ENCODE data around the gene TRIP4.
"Not testable (repeated sequence)": the region's sequence is repeated elsewhere in the genome, so short reads cannot be mapped to it uniquely, and the experiment has no call there.

Gene TRIP4

DNA sequence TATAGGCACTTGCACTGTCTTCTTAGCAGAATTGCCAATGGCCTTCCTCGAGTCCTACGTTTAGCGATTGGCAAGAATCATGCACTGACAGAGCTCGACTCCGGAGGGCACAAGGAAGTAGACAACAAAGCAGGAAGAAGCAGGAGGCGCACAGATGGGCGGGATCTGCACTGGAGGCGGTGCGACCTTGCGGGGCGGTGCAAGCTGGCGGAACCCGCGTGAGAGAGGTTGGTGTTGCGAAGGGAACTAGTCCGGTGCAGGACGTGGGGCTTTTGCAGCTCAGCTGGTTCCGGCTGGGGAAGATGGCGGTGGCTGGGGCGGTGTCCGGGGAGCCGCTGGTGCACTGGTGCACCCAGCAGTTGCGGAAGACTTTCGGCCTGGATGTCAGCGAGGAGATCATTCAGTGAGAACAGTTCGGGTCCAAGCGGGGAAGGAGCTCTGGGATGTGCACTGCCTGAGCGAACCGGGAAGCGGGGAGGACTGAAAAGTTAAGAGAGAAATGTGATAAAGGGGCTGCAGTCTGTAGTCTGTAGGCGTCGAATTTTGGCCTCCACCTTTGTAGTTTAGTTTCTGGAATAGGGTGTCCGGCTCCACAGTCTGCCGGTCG lies at the start of gene TRIP4:
Gene TRIP4, plus strand, starts transcription at position 275 of the 607 bp plus-strand sequence. Its CDS starts 28 bp downstream, at position 303.
- DNase-seq (ENCODE audit: extremely low read depth in 1 of 2, low read depth in 1 of 2): peak; percentile 93 to 96

DNA sequence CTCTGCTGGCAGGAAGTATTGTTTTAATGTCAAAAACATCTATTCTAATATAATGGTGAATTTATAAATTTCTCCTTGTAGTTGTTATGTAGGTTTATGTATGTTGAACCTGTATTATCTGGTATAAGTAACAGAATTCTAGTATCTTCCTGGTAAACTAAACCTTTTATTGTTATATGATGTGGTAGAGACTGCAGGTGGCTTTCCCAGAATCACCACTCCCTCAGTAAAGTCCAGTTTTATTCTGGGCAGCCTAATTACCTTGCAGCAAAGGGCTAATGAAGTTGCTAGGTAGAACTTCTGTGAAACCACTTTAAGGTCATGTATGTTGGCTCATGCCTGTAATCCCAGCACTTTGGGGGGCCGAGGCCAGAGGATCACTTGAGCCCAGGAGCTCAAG lies 47.3 kb upstream of the TRIP4 start:
- no peak for DNase-seq (ENCODE audit: extremely low read depth in 1 of 2, low read depth in 1 of 2)

DNA sequence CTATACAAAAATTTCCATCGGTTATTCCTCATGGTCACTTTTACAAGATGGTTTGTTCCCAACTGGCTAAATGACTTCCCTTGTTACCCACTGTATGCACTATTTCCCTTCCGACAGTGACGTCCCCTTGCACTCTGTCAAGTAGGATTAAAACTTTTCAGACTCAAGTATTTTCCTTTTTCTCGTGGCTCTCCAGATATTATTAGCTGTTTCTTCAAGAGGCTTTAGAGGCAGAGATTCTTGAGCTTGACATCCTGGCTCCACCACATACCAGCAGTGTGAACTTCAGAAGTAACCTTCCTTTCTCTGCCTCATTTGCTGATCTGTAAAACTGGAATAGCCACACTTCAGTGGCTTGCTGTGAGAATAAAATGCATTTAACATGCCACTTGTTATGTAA lies 45.7 kb upstream of the TRIP4 start:
- no peak for DNase-seq (ENCODE audit: extremely low read depth in 1 of 2, low read depth in 1 of 2)

DNA sequence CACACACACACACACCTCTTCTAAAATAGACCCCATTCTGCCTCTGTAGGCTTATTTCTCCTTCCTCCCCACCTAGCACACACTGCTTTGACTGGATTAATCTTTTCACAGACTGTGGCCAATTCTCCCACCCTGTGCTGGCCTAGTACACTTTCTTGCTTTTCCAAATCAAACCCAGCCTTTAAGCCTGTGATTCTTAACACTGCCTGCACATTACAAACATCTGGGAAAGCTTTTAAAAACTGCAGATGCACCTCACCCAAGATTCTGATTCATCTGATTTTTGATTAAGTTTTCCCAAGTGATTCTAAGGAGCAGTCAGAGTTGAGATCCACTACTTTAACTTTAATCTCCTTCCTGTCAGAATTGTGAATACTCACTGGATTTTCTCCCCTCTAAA lies 44.4 kb upstream of the TRIP4 start:
- DNase-seq (ENCODE audit: extremely low read depth in 1 of 2, low read depth in 1 of 2): no peak

DNA sequence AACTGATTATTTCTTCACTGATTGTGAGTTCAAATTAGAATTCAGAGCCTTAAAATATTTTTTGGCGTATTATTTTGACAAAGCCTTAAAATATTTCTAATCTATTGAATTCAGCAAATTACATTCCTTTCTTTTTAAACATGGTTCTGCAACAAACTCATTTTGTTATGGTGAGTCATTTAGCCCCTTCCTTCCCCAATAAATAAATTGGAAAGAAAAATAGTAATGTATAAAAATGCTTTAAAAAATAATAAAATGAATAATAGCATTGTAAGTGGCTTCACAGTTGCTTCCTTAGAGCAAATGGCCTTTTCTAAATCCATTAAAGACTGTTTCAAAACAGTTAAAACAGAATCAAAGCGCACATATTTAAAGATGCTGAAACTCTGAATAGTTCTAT lies 43.8 kb upstream of the TRIP4 start:
- no peak for DNase-seq (ENCODE audit: extremely low read depth in 1 of 2, low read depth in 1 of 2)

DNA sequence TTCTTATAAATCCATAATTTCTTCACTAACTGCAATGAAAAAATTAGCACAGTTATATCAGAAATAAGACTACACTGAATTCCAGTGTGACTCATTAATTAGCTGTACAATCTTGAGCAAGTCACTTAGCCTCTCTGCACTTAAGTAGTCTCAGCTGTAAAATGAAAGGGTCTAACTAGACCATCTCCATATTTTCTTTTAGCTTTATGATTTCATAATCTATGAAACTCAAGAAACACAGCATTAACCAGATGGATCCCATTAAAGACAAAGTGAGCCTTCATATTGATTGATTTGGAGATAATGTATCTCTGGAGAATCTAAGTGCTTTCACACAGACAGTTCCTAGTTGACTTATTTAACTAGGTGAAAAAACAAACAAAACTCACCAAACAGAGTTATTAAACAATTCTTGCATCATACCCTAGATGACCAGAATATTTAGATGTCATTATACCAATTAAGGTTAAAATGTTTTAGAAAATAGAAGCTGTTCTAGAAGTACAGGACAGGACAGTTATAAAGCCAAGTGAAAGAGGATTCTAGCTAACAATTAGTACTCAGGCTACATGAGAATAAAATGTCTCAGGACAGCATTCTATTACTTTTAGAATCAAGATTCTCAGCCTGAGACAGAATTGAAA lies 42.9 kb upstream of the TRIP4 start:
- DNase-seq (ENCODE audit: extremely low read depth in 1 of 2, low read depth in 1 of 2): no peak

DNA sequence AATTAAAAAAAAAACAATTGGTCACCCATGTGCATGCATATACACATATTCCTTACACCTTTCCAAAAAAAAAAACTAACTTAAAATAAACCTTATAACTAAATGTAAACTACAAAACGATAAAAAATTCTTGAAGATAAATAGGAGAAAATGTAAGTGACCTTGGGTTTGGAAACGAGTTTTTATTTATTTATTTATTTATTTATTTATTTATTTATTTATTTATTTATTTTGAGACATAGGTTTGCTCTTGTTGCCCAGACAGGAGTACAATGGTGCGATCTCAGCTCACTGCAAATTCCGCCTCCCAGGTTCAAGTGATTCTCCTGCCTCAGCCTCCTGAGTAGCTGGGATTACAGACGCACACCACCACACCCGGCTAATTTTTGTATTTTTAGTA lies 41.4 kb upstream of the TRIP4 start:
- DNase-seq (ENCODE audit: extremely low read depth in 1 of 2, low read depth in 1 of 2): not testable (repeated sequence)

DNA sequence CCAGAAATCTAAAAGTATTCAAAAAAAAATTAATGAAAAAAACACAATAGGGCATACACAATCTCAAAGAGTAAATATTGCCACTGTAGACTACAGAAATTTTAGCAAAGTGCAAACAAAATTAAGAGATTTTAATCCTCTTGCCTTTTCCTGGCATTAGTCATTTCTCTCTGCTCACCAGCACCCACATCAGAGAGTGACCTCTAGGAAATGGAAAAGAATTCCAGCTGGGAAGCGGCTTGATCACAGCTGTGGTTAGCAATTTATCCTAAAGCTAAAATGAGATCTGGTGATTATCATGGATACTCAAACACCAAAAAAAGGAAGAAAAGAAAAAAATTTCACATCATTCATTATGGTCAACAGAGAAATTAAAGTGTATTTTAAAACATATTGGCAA lies 39.2 kb upstream of the TRIP4 start:
- no peak for DNase-seq (ENCODE audit: extremely low read depth in 1 of 2, low read depth in 1 of 2)

DNA sequence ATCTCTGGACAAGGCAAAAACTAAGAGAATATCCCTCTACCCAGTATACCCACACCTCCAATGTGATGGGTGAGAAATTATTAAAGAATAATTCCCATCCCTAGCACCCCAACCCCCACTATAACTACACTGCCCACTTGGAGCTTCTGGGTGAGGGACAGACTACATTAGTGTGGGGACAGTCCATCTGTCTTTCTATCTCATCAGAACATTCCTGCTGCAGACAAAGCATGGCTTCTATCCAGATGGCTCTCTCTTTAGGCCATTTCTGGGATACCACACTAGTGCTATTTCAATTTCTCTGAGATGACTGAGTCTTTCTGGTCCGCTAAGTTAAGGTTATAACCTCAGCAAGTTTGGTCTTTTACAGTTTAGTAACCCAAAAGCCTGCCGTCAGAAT lies 38.3 kb upstream of the TRIP4 start:
- DNase-seq (ENCODE audit: extremely low read depth in 1 of 2, low read depth in 1 of 2): no peak

DNA sequence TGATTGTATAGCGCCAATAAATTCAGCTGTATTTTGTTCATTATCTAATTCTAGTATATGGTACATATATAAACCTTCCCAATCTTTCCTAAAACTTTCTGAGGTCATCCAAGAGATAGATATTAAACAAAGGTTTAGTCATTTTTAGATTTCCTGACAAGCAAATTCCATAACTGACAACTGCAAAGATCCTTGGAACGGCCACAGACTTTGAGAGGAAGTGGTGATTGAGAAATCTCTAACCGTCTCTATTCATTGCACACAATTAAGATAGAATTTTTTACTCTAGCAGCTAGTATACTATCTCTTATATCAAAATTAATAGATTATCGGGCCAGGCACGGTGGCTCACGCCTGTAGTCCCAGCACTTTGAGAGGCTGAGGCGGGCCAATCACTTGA lies 36.4 kb upstream of the TRIP4 start:
- no peak for DNase-seq (ENCODE audit: extremely low read depth in 1 of 2, low read depth in 1 of 2)

DNA sequence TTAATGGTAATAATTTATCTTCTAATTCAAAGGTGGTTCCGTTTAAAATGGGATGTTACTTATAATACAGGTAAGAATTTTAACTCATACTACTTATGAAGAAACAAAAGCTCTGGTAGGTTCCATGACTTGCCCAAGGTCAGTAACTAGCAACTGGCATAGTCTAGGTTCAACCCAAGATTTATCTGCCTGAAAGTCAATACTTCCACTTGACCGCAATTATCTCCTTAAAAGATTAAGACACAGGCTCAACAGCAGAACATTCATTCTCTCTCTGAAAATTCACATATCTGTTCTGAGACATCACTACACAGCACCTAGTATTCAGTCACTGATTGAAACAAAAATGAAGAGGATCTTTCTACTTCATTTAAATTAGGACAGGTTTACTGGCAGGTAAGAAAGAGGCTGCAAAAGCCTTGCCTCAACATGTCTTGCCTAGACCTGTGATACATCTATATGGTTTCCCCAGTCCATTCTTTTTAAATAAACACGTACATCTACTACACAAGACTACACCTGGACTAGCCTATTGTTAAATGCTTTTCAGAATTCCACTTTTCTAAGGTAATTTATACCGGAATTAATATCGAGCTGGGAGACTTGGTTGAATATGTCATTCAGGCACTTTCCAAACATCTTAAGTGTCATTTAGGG lies 32.8 kb upstream of the TRIP4 start:
- DNase-seq (ENCODE audit: extremely low read depth in 1 of 2, low read depth in 1 of 2): no peak

DNA sequence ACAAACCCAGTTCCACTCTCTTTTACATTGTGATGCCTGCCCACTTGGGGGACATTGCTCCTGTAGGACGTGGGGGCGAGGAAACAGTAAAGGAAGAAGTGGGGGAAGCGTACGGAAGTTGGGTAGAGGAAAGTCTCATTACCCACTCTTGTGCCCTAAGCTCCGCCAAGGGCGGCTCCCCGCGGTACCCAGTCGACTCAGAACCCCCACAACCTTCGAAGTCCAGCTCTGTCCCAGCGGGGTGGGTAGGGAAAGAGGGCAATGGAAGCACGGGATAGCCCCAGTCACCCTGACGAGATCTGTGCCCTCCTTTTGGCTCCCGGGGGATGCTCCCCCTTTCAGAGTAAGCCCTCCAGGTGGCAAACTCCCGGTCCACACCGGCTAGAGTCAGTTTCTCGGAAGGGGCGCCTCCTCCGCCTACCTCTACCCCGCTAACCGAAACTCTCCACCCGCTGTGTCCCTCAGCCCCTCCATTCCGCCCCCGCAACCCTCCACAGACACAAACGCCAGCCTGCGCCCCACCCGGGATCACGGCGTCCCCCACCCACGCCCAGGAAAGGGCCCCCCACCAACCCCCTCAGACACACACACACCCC lies 32.2 kb upstream of the TRIP4 start:
- DNase-seq (ENCODE audit: extremely low read depth in 1 of 2, low read depth in 1 of 2): peak; percentile 20

DNA sequence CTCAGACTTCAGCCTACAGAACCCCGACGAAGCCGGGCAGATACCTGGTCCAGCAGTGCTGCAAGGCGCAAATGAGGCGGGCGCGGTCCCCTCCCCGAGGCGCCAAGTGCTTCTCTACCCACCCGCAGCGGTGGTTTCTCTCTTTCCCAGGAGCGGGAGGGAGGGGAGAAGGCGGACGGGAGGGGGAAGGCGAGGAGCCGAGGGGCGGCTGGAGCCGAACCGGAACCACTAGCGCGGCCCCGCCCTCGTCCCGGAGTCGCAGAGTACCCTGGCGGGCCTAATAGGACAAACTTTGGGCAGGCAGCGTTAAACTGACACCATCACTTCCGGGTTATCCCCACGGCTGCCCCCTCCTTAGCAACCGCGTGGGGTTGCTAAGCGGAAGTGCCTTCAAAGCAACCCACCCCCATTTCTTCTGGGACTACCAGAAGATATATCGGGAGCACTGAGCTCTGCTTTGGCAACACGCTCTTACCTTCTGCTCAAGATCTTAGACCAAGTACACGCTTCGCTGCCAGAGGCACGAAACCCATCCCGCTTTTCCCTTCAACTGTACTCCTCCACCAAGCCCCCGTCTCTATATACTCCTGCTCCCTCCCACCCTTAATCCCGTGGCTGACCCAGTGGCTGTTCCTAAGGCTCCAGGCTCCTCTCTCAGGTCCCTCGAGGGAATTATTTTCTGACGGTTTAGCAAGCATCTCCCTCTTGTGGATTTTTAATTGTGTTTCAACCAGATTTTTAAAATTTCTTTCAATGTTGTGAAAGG lies 31.5 kb upstream of the TRIP4 start, which contains the start of gene CSNK1G1:
Gene CSNK1G1, minus strand, starts transcription at position 230 of the 766 bp plus-strand sequence. CDS start 55,674 bp downstream, outside the sequence.
- DNase-seq (ENCODE audit: extremely low read depth in 1 of 2, low read depth in 1 of 2): peak; percentile 84 to 92

DNA sequence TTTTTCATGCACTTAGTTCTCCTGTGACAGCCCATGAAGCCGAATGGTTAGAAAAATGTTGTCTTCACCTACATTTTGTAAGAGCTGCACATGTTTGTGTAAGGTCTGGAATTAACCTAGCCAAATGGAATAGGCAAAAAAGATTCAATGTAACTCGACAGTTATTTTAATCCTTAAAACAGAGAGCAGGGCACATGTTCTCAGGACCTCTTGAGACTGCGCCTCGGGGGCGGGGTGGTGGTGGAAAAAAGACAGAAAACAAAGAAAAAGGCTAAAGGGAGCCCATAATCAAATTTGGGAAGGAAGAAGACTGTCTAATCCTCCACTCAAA lies 31.0 kb upstream of the TRIP4 start:
- no peak for DNase-seq (ENCODE audit: extremely low read depth in 1 of 2, low read depth in 1 of 2)

DNA sequence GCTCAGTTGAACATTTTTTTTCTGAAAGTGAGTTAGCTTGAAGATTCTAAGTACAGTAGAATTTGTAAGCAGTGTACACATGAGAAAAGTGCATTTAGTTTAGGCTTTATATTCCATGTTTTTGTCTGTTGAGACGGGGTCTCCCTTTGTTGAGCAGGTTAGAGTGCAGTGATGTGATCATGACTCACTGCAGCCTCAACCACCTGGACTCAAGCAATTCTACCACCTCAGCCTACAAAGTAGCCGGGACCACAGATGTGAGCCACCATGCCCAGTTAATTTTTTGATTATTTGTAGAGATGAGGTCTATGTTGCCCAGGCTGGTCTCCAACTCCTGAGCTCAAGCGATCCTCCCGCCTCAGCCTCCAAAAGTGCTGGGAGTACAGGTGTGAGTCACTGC lies 26.4 kb upstream of the TRIP4 start:
- DNase-seq (ENCODE audit: extremely low read depth in 1 of 2, low read depth in 1 of 2): no peak

DNA sequence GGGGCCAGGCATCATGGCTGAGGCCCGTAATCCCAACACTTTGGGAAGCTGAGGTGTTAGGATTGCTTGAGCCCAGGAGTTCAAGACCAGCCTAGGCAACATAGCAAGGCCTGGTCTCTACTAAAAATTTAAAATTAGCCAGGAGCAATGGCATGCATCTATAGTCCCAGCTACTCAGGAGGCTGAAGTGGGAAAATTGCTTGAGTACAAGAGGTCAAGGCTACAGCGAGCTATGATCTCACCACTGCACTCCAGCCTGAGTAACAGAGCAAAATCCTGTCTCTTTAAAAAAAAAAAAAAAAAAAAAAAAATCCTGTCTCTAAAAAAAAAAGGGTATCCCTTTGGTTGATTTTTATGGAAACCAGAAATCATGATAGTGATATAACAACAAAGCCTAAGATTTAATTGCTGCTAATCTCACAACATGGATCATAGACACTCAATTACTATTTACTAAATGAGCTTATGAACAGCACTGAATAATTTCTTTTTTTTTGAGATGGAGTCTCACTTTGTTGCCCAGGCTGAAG lies 18.5 kb upstream of the TRIP4 start:
- DNase-seq (ENCODE audit: extremely low read depth in 1 of 2, low read depth in 1 of 2): no peak

DNA sequence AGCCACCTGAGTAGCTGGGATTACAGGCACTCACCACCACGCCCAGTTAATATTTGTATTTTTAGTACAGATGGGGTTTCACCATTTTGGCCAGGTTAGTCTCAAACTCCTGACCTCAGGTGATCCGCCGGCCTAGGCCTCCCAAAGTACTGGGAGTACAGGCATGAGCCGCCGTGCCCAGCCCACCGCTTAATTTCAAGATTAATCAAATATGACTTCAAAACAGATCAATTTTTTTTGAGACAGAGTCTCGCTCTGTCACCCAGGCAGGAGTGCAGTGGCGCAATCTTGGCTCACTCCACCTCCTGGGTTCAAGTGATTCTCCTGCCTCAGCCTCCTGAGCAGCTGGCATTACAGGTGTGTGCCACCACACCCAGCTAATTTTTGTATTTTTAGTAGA lies 16.3 kb upstream of the TRIP4 start:
- not testable (repeated sequence) for DNase-seq (ENCODE audit: extremely low read depth in 1 of 2, low read depth in 1 of 2)

DNA sequence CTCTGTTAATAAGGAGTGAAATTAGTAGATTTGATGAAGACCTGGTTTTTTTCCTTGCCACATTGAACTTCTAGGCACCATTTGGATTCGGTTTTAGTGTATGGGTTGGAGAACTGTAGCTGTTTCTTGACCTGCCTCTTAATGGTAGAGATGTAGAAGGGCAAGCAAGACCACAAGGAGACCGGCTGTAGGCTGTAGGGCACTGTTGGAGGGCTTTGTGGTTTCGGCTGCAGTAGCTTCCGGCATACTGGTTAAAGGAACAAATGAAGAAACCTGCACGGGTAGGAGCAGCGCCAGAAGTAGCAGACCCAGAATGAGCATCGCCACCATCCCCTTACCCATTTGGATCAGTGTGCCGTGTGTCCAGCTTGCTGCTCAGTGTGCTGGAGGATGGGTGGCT lies 14.3 kb upstream of the TRIP4 start:
- DNase-seq (ENCODE audit: extremely low read depth in 1 of 2, low read depth in 1 of 2): no peak

DNA sequence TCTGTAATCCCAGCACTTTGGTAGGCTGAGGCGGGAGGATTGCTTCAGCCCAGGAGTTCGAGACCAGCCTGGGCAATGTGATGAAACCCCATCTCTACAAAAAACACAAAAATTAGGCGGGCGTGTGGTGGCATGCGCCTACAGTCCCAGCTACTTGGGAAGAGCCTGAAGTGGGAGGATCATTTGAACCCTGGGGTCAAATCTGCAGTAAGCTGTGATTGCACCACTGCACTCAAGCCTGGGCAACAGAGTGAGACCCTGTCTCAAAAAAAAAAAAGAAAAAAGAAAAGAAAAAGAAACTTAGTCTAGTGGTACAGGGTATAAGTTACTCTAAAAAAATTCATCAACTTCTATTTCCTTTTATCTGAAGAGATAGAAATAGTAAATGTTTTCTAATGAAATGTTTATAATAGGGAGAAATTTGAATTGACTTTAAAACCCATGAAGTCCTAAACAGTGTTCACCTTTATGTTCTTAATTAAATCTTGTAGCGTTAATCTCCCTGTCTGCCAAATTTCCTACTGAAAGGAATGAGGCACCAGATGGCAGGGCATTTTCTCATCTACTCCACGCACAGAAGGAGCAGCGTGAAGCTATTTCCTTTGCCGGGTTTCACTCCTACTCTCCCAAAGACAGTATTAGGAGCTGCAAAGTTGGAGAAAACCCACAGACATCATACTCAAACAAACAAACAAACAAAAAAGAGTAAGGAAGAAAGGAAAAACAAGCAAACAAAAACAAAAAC lies 8.2 kb upstream of the TRIP4 start:
- DNase-seq (ENCODE audit: extremely low read depth in 1 of 2, low read depth in 1 of 2): no peak

DNA sequence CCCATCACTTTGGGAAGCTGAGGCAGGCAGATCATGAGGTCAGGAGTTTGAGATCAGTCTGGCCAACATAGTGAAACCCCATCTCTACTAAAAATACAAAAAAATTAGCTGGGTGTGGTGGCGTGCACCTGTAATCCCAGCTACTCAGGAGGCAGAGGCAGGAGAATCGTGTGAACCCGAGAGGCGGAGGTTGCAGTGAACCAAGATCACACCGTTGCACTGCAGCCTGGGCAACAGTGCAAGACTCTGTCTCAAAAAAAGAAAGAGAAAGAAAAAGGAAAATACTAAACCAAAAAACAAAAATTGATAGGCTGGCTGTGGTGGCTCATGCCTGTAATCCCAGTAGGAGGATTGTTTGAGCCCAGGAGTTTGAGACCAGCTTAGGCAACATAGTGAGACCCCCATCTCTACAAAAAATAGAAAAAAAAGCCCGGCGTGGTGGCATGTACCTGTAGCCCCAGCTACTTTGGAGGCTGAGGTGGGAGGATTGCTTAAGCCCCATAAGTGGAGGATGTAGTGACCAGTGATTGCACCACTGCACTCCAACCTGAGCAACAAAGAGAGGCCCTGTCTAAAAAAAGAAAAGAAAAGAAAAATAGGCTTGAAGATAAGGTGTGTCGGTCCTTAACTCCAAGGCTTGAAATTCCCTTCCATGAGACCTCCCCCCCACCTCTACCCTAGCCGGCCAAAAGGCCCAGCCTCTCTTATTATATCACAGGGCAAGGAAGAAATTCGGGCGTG lies 7.3 kb upstream of the TRIP4 start:
- not testable (repeated sequence) for DNase-seq (ENCODE audit: extremely low read depth in 1 of 2, low read depth in 1 of 2)
